ENCODE measurements around the gene CDYL.

Gene CDYL

GRCh38 chr6:4840169-4840568 is 64.0 kb downstream of the CDYL start:
- Histone ChIP-seq H3K4me1 (ENCODE audit: control insufficient read depth, low read length) (no peaks in the 10 kb centered on the region), H3K79me2 (ENCODE audit: control insufficient read depth, low read length) (peaks cover 81% of the 10 kb centered on the region), H4K20me1 (ENCODE audit: control insufficient read depth, insufficient read depth, low read depth, low read length) (no peaks in the 10 kb centered on the region), H3K36me3 (ENCODE audit: control insufficient read depth, low read length) (no peaks in the 10 kb centered on the region), H3K27ac (ENCODE audit: low read depth, low read length) (no peak overlapping the region), H3F3A (ENCODE audit: control insufficient read depth, insufficient read depth) (no peaks in the 10 kb centered on the region), H3K4me3 (ENCODE audit: low read length) (no peak overlapping the region), H3K27me3 (ENCODE audit: control insufficient read depth, low read length) (no peaks in the 10 kb centered on the region), H3K9me3 (ENCODE audit: control insufficient read depth, insufficient read depth, low read length) (peaks cover 9% of the 10 kb centered on the region), H3K4me2 (ENCODE audit: low read length) (no peak overlapping the region), H3K9me2 (replicated peaks; ENCODE audit: control insufficient read depth, low read length) (no peaks in the 10 kb centered on the region)
- TF ChIP-seq EZH2phosphoT487 (IDR thresholded peaks at IDR 0.05; ENCODE audit: borderline replicate concordance, low read length) (no peak), CTCF (IDR thresholded peaks at IDR 0.05; ENCODE audit: low read depth, low read length, poor library complexity, severe bottlenecking) (no peak)

DNA sequence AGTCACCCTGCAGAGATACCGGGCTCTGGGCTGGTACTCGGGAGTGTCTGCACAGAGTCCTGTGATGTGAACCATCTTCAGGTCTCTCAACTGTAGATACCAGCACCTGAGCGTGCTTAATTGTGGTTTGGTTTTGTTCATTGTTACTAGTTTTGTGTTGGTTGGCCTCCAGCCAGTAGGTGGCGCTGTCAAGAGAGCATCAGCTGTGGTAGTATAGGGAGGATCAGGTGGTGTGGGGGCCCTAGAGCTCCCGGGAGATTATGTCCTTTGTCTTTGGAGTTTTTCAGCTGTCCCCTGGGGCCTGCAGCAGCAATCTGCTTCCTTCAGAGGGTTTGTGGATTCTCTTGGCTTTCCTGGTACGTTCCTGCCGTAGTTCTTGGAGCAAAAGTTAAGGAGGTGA is 67.9 kb downstream of the CDYL start:
- Histone ChIP-seq H3K36me3 (ENCODE audit: control insufficient read depth, low read length) (no peaks in the 10 kb centered on the region), H3K4me1 (ENCODE audit: control insufficient read depth, low read length) (no peaks in the 10 kb centered on the region), H3K4me2 (ENCODE audit: low read length) (no peak overlapping the region), H3K4me3 (ENCODE audit: low read length) (no peak overlapping the region), H4K20me1 (ENCODE audit: control insufficient read depth, insufficient read depth, low read depth, low read length) (peaks cover 7% of the 10 kb centered on the region; the same call in 1 of the 2 replicates), H3K9me2 (replicated peaks; ENCODE audit: control insufficient read depth, low read length) (no peaks in the 10 kb centered on the region), H3K79me2 (ENCODE audit: control insufficient read depth, low read length) (peaks cover 93% of the 10 kb centered on the region), H3K27me3 (ENCODE audit: control insufficient read depth, low read length) (no peaks in the 10 kb centered on the region), H3K27ac (ENCODE audit: low read depth, low read length) (no peak overlapping the region), H3K9me3 (ENCODE audit: control insufficient read depth, insufficient read depth, low read length) (peaks cover 9% of the 10 kb centered on the region), H3F3A (ENCODE audit: control insufficient read depth, insufficient read depth) (no peaks in the 10 kb centered on the region)
- TF ChIP-seq EZH2phosphoT487 (IDR thresholded peaks at IDR 0.05; ENCODE audit: borderline replicate concordance, low read length) (no peak), CTCF (IDR thresholded peaks at IDR 0.05; ENCODE audit: low read depth, low read length, poor library complexity, severe bottlenecking) (peak; percentile 68)

DNA sequence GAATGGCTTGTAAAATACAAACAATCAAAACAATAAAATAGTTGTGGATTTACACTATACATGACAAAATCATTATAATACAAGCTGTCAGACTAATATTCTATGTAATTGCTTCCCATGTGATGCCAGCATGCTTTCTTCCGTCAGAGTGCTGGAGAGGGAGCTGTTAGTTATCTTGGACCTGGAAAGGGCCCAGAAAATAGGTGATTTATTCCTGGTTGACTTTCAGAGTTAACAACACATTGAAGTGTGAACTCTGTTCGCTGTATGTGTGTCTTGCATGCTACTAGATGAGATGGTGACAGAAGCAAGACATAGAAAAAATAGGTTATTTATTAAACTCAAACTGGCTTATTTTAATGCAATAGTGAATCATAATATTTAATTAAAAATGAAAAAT is 70.2 kb downstream of the CDYL start:
- Histone ChIP-seq H3K36me3 (ENCODE audit: control insufficient read depth, low read length) (no peaks in the 10 kb centered on the region), H3K9me3 (ENCODE audit: control insufficient read depth, insufficient read depth, low read length) (peaks cover 9% of the 10 kb centered on the region), H3K4me1 (ENCODE audit: control insufficient read depth, low read length) (no peaks in the 10 kb centered on the region), H3K27ac (ENCODE audit: low read depth, low read length) (no peak overlapping the region), H3K4me2 (ENCODE audit: low read length) (no peak overlapping the region), H3K27me3 (ENCODE audit: control insufficient read depth, low read length) (no peaks in the 10 kb centered on the region), H3F3A (ENCODE audit: control insufficient read depth, insufficient read depth) (no peaks in the 10 kb centered on the region), H4K20me1 (ENCODE audit: control insufficient read depth, insufficient read depth, low read depth, low read length) (peaks cover 7% of the 10 kb centered on the region; the same call in 1 of the 2 replicates), H3K4me3 (ENCODE audit: low read length) (no peak overlapping the region), H3K79me2 (ENCODE audit: control insufficient read depth, low read length) (peaks cover 89% of the 10 kb centered on the region), H3K9me2 (replicated peaks; ENCODE audit: control insufficient read depth, low read length) (no peaks in the 10 kb centered on the region)
- no peak for TF ChIP-seq CTCF (IDR thresholded peaks at IDR 0.05; ENCODE audit: low read depth, low read length, poor library complexity, severe bottlenecking)
- no peak for TF ChIP-seq EZH2phosphoT487 (IDR thresholded peaks at IDR 0.05; ENCODE audit: borderline replicate concordance, low read length)

All from DOHH2 (cell line).